Measurements from ENCODE around the gene SLC9A9.

Gene SLC9A9

DNA sequence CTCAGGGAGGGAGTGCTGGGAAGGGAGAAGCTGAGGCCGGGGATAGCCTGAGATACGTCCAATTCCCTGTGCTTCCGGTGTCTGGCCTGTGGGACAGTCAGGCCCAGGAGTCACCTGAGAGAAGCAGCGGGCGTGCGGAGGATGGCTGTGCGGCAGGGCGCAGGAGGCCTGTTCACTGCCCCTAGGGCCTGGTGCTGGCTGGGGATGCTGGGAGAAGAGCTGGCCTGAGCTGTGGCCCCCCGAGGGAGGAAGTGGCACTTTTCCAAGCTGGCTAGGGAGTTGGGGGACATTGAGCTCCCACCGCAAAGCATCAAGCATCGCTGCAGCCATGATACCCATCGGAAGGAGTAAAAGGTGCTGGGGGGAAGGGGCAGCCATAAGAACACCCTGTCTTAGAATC, 619.9 kb downstream of the SLC9A9 start:
- no peak for DNase-seq (ENCODE audit: low read depth in 1 of 2, low spot score in 1 of 2)

DNA sequence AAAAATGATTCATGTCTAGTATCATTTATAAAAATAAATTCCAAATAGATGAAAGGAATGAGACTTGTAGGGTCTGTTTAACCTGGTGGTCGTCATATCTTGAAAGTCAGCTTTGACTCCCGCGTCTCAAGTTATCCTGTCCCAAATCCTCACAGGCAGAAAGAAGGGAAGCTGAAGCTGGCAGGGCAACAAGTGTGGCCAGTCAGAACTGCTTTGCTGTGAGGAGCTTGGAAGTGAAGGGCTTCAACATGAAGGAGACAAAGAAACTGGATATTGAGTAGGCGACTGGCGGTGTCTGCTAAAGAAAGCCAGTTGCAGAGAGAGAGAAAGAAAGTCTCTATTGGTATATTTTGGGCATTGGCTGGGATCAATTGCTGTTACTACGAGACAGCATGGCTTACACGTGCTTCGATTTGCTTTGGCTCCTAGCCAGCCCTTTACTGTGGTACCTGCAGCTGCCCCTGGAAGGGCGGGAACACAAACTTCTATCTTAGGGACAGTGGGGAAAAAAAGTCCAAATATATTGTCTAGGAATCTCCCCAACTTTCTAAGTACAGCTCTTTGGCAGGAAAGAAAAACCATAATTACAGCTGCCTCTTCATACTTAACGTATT, 621.5 kb downstream of the SLC9A9 start:
- no peak for DNase-seq (ENCODE audit: low read depth in 1 of 2, low spot score in 1 of 2)

DNA sequence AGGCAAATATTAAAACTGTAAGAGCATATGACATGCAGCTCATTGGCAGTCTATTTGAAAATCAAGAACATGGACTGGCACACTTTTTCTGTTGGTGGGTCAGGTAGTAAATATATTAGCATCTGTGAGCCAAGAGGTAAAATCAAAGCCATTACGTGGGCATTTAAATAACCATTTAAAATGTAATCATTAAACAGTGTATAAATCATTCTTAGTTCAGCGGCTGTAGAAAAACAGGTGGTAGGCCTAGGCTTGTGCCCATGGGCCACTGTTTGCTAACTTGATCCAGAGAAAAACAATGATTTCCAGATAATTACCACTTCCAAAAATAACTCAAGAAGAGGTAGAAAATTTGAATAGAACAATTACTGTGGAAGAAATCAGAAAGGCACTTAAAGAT, 623.6 kb downstream of the SLC9A9 start:
- no peak for DNase-seq (ENCODE audit: low read depth in 1 of 2, low spot score in 1 of 2)

DNA sequence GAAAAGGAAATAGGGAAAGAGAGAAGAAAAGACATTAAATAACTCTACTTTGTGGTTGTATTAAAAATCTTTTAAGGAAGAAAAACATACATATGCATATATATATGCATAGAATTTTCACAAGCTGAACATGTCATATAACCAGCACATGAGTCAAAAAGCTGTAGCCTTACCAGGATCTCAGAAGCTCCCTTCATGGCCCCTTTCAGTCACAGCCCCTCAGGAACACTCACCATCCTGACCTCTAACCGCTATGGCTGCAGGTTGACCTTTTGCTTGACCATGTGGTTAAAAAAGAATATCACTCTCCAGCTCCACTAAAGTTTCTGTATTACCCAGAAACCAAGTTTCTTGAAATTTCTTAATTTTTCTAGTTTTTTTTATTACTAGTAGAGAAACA, 625.3 kb downstream of the SLC9A9 start:
- DNase-seq (ENCODE audit: low read depth in 1 of 2, low spot score in 1 of 2): no peak

DNA sequence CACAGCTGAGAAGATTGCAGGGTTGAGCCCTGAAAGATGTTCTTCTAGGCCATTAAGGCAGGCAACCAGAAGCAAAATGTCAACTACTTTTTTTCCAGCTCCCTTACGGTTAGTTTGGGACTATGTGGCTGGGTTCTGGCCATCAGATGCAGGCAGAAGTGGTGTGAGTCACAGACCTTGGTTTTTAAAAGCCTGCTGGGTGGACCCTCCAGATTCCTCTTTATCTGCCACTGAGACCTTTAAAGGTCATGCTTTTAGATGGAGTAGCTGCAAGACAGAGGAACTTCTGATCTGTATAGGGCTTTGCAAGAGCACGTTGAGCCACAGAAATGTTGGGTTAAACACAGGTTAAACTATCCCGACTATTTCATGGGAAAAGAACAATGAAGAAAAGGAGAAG, 625.8 kb downstream of the SLC9A9 start:
- DNase-seq (ENCODE audit: low read depth in 1 of 2, low spot score in 1 of 2): no peak

DNA sequence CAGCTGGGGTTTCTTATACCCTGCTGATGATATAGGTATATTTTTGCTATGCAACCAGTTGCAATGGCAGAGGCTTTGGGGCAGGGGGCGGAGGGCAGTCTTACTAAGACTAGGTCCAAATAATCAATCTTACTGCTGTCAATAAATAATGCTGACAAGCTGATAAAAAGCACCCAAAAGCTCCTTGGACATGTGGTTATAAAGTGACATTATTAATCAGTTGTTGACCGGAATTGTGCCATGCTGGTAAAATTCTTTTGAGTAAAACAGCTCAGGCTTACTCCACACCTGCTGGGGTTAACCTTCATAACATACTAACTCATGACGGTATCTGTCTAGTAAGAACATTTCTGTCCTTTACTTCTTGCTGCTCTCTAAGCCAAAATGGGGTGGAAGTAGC, 626.8 kb downstream of the SLC9A9 start:
- no peak for DNase-seq (ENCODE audit: low read depth in 1 of 2, low spot score in 1 of 2)

DNA sequence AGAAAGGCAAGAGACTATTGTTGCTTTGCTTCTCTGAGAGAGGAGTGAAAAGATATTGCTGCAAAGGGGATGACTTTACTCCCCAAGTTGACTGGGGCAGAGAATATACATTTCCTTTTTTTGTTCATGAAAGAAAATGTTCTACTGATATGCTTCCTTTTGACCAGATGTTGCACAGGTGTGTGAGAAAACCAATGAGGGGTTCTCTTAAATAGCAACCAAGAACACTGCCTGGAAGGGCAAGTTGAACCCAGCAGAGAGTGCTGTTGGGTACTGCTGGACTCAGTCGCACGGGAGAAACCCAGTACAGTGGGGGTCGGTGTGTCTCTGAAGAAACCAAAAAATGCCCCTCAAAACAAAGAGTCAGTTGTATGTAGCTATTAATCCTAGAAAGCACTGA, 627.5 kb downstream of the SLC9A9 start:
- no peak for DNase-seq (ENCODE audit: low read depth in 1 of 2, low spot score in 1 of 2)

DNA sequence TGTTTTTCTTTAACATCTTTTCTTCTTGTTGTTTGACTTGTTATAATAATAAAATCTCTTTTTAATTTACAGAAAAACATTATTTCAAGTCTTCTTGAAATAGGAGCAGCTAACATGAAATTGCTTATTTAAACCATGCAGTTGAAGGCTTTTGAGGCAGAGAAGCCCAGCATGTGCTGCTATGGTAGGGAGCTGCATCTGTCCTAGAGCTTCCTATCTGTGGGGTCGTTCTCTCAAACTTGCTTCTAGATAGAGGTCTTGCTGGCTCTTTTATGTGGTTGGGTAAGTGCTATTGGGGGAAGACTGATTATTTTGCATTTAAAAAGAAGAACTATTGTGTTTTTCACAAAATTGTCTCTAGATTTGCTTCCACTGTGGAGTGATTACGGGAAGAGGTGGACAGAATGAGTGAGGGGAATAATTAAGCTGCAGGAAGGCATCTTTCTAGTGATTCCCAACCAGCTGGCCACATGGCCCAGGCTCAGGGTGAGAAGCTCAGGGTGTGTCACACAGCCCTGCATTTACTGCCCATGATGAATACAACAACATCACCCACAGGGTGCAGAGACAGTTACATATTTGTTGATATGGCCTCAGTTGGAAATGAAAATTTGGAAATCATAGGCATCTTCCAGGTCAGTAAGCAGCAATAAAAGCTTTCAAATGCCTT, 630.0 kb downstream of the SLC9A9 start:
- DNase-seq (ENCODE audit: low read depth in 1 of 2, low spot score in 1 of 2): no peak

DNA sequence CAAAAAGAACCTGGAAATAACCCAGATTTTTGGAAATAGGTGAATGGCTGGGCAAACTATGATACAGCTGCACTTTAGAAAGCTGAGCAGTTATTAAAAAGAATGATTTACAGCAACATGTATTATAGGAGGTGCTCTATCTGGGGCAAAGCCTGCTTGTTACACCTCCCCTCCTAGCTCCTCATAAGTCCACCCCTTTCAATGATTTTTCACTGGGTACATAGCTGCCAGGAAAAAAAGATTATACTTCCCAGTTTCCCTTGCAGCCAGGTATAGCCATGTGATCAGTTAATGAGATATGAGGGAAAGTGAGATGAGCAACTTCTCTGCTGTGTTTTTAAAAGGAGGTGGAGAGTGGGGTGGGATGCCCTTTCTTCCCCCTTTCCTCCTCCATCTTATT, 631.0 kb downstream of the SLC9A9 start:
- no peak for DNase-seq (ENCODE audit: low read depth in 1 of 2, low spot score in 1 of 2)

DNA sequence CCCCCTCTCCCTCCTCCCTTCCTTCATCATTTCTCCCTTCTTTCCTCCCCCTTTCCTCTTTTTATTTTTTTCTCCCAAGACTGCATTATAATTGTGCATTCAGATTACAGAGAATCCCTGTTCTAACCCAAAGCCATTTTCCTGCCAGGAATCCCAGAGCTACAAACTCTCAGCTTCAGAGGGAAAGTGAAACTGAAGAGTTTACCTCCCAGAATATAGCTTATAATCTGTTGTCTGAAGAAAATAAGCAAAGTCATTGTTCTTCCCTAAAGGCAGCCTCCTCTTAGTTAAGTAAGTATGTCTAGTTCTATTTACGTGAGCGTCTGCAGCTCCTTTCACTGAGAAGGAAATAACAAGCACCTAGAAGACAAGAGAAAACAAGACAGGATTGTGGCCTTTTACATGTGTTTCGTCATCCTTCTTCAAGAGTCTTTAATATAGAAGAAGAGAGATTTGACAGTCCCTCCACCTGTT, 631.5 kb downstream of the SLC9A9 start:
- DNase-seq (ENCODE audit: low read depth in 1 of 2, low spot score in 1 of 2): no peak
